ENCODE results near the gene TULP3.

DNA sequence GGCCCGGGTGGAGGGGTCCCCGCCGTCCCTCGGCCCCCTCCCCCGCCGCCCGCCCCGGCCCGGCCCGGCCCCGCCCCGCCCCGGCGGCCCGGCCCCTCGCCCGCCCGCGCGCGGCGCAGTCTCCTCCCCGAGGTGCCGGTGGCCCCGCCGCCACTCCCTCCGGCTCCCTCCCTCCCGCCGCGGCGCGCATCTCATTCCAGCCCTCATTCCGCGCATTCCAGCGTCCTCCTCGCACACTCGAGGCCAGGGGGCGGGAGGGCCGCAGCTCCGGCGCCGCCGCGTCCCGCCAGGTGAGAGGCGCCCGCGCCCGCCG is 68.5 kb downstream of the TULP3 start, which contains the start of gene TEAD4:
- TF ChIP-seq, protein P1, sequence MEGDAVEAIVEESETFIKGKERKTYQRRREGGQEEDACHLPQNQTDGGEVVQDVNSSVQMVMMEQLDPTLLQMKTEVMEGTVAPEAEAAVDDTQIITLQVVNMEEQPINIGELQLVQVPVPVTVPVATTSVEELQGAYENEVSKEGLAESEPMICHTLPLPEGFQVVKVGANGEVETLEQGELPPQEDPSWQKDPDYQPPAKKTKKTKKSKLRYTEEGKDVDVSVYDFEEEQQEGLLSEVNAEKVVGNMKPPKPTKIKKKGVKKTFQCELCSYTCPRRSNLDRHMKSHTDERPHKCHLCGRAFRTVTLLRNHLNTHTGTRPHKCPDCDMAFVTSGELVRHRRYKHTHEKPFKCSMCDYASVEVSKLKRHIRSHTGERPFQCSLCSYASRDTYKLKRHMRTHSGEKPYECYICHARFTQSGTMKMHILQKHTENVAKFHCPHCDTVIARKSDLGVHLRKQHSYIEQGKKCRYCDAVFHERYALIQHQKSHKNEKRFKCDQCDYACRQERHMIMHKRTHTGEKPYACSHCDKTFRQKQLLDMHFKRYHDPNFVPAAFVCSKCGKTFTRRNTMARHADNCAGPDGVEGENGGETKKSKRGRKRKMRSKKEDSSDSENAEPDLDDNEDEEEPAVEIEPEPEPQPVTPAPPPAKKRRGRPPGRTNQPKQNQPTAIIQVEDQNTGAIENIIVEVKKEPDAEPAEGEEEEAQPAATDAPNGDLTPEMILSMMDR (IDR thresholded peaks at IDR 0.05): no peak
- TF ChIP-seq POLR2A (IDR thresholded peaks at IDR 0.05): peak in 1 of 2 donors; percentile 79
